HepG2 (cell line): ENCODE data around the gene GRIK1. TPM values are rescaled to one million over a fixed set of nuclear protein-coding genes. Genes with fewer than 3 reads are reported as not detected.

Experiments
- ATAC-seq: fragments of 200-7000 bp; cut with Tn5 transposase; 3 replicates; pipeline ENCODE4 v1.9.1; 2020; ENCODE audit warnings: mild to moderate bottlenecking, moderate library complexity
- BruUV-seq: library from RNA; stranded (reverse); fragments of 400-500 nt; replicated peaks from 2 replicates; lab custom pipeline; 2021; lab: Mats Ljungman, UMichigan
- CTCF ChIA-PET: fragments of 300-600 bp; formaldehyde crosslinking; extraction: SDS; loops from one replicate; lab custom pipeline; 2021; ENCODE audit warnings: low total read pairs, inconsistent platforms, low intra/inter-chr PET ratio; lab: Yijun Ruan, JAX
- POLR2A ChIA-PET: fragments of 350-600 bp; sonication (Branson Sonifier 250); formaldehyde crosslinking; loops from one replicate; lab custom pipeline; 2020; ENCODE audit warnings: antibody characterized with exemption, inconsistent platforms; lab: Yijun Ruan, JAX
- DNase-seq: peaks from one replicate; pipeline ENCODE4 v3.0.0-alpha.2; 2015; ENCODE audit warnings: low spot score
- FAIRE-seq: peaks from 3 replicates; lab custom pipeline; 2011; peaks lifted over from hg19 to GRCh38; lab: Jason Lieb, UNC
- H2AFZ ChIP-seq: one replicate; pipeline ENCODE4 v1.6.1; 2011; ENCODE audit warnings: low read length, inconsistent platforms
- H3K27ac ChIP-seq: fragments of 300-600 bp; 3 replicates; pipeline ENCODE4 v1.8.0; 2011; ENCODE audit warnings: mixed run types, mild to moderate bottlenecking, mixed read lengths, low read length, inconsistent platforms; ENCODE audit not compliant: insufficient read depth; ENCODE audit errors: extremely low read length
- H3K27me3 ChIP-seq, 2 experiments: fragments of 200-600 bp in 1 of 2; 2 replicates in 1 of 2; 3 replicates in 1 of 2; pipeline versions ENCODE4 v1.6.0 to v1.8.0; 2011; ENCODE audit warnings: low read length in 2 of 2, mild to moderate bottlenecking in 2 of 2, moderate library complexity in 2 of 2, inconsistent platforms in 1 of 2; ENCODE audit not compliant: insufficient read depth in 2 of 2, control insufficient read depth in 1 of 2
- H3K36me3 ChIP-seq, 2 experiments: fragments of 200-600 bp in 1 of 2; replicated peaks in 1 of 2; 2 replicates in 1 of 2; 3 replicates in 1 of 2; pipeline versions ENCODE4 v1.5.1 to v1.8.0; 2011; ENCODE audit warnings: low read length in 2 of 2, inconsistent platforms in 1 of 2; ENCODE audit not compliant: insufficient read depth in 2 of 2, control insufficient read depth in 1 of 2
- H3K4me1 ChIP-seq: 2 replicates; pipeline ENCODE4 v1.5.1; 2012; ENCODE audit warnings: low read length, inconsistent platforms; ENCODE audit not compliant: insufficient read depth
- H3K4me2 ChIP-seq: 2 replicates; pipeline ENCODE4 v1.6.0; 2011; ENCODE audit warnings: low read depth, low read length, inconsistent platforms
- H3K4me3 ChIP-seq, 3 experiments: fragments of 200-600 bp in 1 of 3; sonication (generic), shearing (Covaris generic) in 1 of 3; replicated peaks in 1 of 3; 2 replicates each; pipeline ENCODE4 v1.5.1; 2011 to 2016; ENCODE audit warnings: low read length in 3 of 3, inconsistent platforms in 2 of 3, low read depth in 2 of 3, mild to moderate bottlenecking in 2 of 3, control low read depth in 1 of 3, mixed read lengths in 1 of 3; ENCODE audit not compliant: insufficient read depth in 1 of 3
- H3K79me2 ChIP-seq: one replicate; pipeline ENCODE4 v1.6.1; 2011; ENCODE audit warnings: low read length, inconsistent platforms; ENCODE audit not compliant: insufficient read depth
- H3K9ac ChIP-seq: 2 replicates; pipeline ENCODE4 v1.6.0; 2011; ENCODE audit warnings: mild to moderate bottlenecking, low read depth, low read length, inconsistent platforms; ENCODE audit not compliant: insufficient read depth
- H3K9me3 ChIP-seq: 2 replicates; pipeline ENCODE4 v1.5.1; 2012; ENCODE audit warnings: mild to moderate bottlenecking, low read length
- H4K20me1 ChIP-seq: 2 replicates; pipeline ENCODE4 v1.6.0; 2011; ENCODE audit warnings: inconsistent platforms, mild to moderate bottlenecking, low read length, moderate library complexity; ENCODE audit not compliant: insufficient read depth
- BORCS8-MEF2B ChIP-seq: sonication (generic); formaldehyde crosslinking; IDR thresholded peaks from 2 replicates; pipeline ENCODE4 v1.8.0; 2022; ENCODE audit warnings: mild to moderate bottlenecking, missing genetic modification reagents
- NCOA2 ChIP-seq: sonication (generic); formaldehyde crosslinking; IDR thresholded peaks from 2 replicates; pipeline ENCODE4 v1.8.0; 2022; ENCODE audit warnings: inconsistent platforms
- ZNF136 ChIP-seq: sonication (generic); formaldehyde crosslinking; IDR thresholded peaks from 2 replicates; pipeline ENCODE4 v1.8.1; 2022; ENCODE audit warnings: low read depth, mild to moderate bottlenecking, moderate library complexity, missing genetic modification reagents
- ZNF367 ChIP-seq: sonication (generic); formaldehyde crosslinking; IDR thresholded peaks from 2 replicates; pipeline ENCODE4 v1.4.0; 2020; ENCODE audit warnings: missing genetic modification reagents, borderline replicate concordance
- ZNF441 ChIP-seq: sonication (generic); formaldehyde crosslinking; IDR thresholded peaks from 2 replicates; pipeline ENCODE4 v1.7.0; 2021; ENCODE audit warnings: missing genetic modification reagents, borderline replicate concordance
- ZNF557 ChIP-seq: sonication (generic); formaldehyde crosslinking; IDR thresholded peaks from 2 replicates; pipeline ENCODE4 v1.4.0; 2020; ENCODE audit warnings: missing genetic modification reagents
- WGBS: methylation state at CpG from one replicate; pipeline ENCODE4 v1.1.6; 2017; ENCODE audit warnings: low lambda C conversion rate; 5-methylcytosine and 5-hydroxymethylcytosine counted together
- in situ Hi-C: cut with HindIII; loops from 2 replicates; pipeline ENCODE4 v1.10.0; 2017; ENCODE audit warnings: low pct_unique_long_range_greater_than_20kb; ENCODE audit not compliant: extremely low pct_ligation_motif_present
- intact Hi-C: fragments of 100-400 bp; cut with micrococcal nuclease; formaldehyde crosslinking; loops from one replicate; pipeline ENCODE4 v1.10.0; 2022; ENCODE audit not compliant: unreplicated experiment
- polyA plus RNA-seq, 8 experiments: library from polyadenylated mRNA; depleted of rRNA in 3 of 8; stranded (reverse) in 7 of 8; unstranded in 1 of 8; fragments of >200 nt; fragmentation: Illumina TruSeq in 4 of 8; extraction: Trizol in 4 of 8; gene quantifications; 2 replicates each; pipeline versions ENCODE4 v1.2.1 to v1.2.3, GENCODE V29; 2011 to 2016; ENCODE audit warnings: low read depth in 4 of 8, missing spikeins in 1 of 8, mixed read lengths in 1 of 8; ENCODE audit not compliant: insufficient read depth in 1 of 8
- total RNA-seq, 5 experiments: library from RNA; depleted of rRNA; stranded (reverse); fragments of >200 nt; fragmentation: Illumina TruSeq; extraction: Trizol; gene quantifications; 2 replicates each; pipeline ENCODE4 v1.2.3, GENCODE V29; 2016; ENCODE audit warnings: low read depth in 1 of 5
- TF ChIP-seq, protein P1 (sequence below): sonication (generic); formaldehyde crosslinking; IDR thresholded peaks from 2 replicates; pipeline ENCODE4 v1.8.1; 2023; ENCODE audit warnings: missing genetic modification reagents, inconsistent platforms, borderline replicate concordance
- TF ChIP-seq, protein P2 (sequence below): sonication (generic); formaldehyde crosslinking; IDR thresholded peaks from 2 replicates; pipeline ENCODE4 v1.4.0; 2020; ENCODE audit warnings: missing genetic modification reagents
- TF ChIP-seq, protein P3 (sequence below): sonication (generic); formaldehyde crosslinking; IDR thresholded peaks from 2 replicates; pipeline ENCODE4 v1.8.1; 2023; ENCODE audit warnings: mild to moderate bottlenecking, inconsistent platforms, moderate library complexity, missing genetic modification reagents, borderline replicate concordance
- TF ChIP-seq, protein P4 (sequence below): sonication (generic); formaldehyde crosslinking; IDR thresholded peaks from 2 replicates; pipeline ENCODE4 v1.5.0; 2020; ENCODE audit warnings: missing genetic modification reagents
- TF ChIP-seq, protein P5 (sequence below): sonication (generic); formaldehyde crosslinking; IDR thresholded peaks from 2 replicates; pipeline ENCODE4 v1.5.0; 2020; ENCODE audit warnings: mild to moderate bottlenecking, missing genetic modification reagents

The GRIK1 gene
- total and polyA plus RNA-seq, 2 of the 13 experiments (the other 11 are each of a cell fraction or from before 2014, with no cell fraction given), result not detected

DNA sequence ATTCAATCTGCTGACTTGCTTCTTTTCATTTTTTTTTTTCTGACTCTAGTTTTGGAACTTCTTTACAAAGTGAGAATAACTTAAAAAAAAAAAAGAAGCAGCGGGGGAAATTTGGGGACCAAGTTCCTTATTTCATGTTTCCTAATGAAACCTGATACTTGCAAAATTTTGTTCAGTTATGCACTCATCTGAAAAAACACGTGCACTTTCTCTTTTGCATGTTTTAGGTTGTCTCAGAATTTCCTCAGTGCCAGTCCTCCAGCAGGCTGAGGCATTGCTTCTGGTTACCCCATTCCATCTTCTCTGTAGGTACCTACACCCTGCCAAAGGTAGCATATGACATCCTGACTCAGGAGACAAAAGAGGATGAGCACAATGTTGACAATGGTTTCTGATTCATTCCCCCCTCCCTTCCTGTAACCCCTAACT is 299.7 kb downstream of the GRIK1 start:
- in situ Hi-C loops, result no loop called here
- Histone ChIP-seq H3K79me2 (no peaks in the 10 kb centered on the region), H4K20me1 (no peaks in the 10 kb centered on the region), H3K27me3 (no peaks in the 10 kb centered on the region), H3K9ac (no peak overlapping the region), H3K36me3 (no peaks in the 10 kb centered on the region), H3K4me1 (no peaks in the 10 kb centered on the region), H3K27ac (no peak overlapping the region), H3K4me2 (no peak overlapping the region), H3K4me3 (no peak overlapping the region), H2AFZ (no peak overlapping the region), H3K9me3 (no peaks in the 10 kb centered on the region)
- ATAC-seq (no peak), DNase-seq (no peak), FAIRE-seq (no peak)
- CTCF ChIA-PET, result no interaction called here
- BruUV-seq, result no TSS peak
- intact Hi-C loops, result no loop called here
- WGBS, result 18% methylated on average over 2 of the region's 2 CpGs
- POLR2A ChIA-PET, result no interaction called here
- TF ChIP-seq, protein P1, sequence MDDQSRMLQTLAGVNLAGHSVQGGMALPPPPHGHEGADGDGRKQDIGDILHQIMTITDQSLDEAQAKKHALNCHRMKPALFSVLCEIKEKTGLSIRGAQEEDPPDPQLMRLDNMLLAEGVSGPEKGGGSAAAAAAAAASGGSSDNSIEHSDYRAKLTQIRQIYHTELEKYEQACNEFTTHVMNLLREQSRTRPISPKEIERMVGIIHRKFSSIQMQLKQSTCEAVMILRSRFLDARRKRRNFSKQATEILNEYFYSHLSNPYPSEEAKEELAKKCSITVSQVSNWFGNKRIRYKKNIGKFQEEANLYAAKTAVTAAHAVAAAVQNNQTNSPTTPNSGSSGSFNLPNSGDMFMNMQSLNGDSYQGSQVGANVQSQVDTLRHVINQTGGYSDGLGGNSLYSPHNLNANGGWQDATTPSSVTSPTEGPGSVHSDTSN (CRISPR knock-in tag), result no peak
- TF ChIP-seq, protein P2, sequence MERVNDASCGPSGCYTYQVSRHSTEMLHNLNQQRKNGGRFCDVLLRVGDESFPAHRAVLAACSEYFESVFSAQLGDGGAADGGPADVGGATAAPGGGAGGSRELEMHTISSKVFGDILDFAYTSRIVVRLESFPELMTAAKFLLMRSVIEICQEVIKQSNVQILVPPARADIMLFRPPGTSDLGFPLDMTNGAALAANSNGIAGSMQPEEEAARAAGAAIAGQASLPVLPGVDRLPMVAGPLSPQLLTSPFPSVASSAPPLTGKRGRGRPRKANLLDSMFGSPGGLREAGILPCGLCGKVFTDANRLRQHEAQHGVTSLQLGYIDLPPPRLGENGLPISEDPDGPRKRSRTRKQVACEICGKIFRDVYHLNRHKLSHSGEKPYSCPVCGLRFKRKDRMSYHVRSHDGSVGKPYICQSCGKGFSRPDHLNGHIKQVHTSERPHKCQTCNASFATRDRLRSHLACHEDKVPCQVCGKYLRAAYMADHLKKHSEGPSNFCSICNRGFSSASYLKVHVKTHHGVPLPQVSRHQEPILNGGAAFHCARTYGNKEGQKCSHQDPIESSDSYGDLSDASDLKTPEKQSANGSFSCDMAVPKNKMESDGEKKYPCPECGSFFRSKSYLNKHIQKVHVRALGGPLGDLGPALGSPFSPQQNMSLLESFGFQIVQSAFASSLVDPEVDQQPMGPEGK (CRISPR knock-in tag), result no peak
- TF ChIP-seq ZNF136 (CRISPR knock-in tag) (no peak), BORCS8-MEF2B (CRISPR knock-in tag) (no peak), ZNF557 (CRISPR knock-in tag) (no peak), ZNF367 (CRISPR knock-in tag) (no peak), ZNF441 (CRISPR knock-in tag) (no peak), NCOA2 (no peak)
- TF ChIP-seq, protein P3, sequence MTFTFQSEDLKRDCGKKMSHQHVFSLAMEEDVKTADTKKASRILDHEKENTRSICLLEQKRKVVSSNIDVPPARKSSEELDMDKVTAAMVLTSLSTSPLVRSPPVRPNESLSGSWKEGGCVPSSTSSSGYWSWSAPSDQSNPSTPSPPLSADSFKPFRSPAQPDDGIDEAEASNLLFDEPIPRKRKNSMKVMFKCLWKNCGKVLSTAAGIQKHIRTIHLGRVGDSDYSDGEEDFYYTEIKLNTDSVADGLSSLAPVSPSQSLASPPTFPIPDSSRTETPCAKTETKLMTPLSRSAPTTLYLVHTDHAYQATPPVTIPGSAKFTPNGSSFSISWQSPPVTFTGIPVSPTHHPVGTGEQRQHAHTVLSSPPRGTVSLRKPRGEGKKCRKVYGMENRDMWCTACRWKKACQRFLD (CRISPR knock-in tag), result no peak
- TF ChIP-seq, protein P4, sequence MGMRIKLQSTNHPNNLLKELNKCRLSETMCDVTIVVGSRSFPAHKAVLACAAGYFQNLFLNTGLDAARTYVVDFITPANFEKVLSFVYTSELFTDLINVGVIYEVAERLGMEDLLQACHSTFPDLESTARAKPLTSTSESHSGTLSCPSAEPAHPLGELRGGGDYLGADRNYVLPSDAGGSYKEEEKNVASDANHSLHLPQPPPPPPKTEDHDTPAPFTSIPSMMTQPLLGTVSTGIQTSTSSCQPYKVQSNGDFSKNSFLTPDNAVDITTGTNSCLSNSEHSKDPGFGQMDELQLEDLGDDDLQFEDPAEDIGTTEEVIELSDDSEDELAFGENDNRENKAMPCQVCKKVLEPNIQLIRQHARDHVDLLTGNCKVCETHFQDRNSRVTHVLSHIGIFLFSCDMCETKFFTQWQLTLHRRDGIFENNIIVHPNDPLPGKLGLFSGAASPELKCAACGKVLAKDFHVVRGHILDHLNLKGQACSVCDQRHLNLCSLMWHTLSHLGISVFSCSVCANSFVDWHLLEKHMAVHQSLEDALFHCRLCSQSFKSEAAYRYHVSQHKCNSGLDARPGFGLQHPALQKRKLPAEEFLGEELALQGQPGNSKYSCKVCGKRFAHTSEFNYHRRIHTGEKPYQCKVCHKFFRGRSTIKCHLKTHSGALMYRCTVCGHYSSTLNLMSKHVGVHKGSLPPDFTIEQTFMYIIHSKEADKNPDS (CRISPR knock-in tag), result no peak
- TF ChIP-seq, protein P5, sequence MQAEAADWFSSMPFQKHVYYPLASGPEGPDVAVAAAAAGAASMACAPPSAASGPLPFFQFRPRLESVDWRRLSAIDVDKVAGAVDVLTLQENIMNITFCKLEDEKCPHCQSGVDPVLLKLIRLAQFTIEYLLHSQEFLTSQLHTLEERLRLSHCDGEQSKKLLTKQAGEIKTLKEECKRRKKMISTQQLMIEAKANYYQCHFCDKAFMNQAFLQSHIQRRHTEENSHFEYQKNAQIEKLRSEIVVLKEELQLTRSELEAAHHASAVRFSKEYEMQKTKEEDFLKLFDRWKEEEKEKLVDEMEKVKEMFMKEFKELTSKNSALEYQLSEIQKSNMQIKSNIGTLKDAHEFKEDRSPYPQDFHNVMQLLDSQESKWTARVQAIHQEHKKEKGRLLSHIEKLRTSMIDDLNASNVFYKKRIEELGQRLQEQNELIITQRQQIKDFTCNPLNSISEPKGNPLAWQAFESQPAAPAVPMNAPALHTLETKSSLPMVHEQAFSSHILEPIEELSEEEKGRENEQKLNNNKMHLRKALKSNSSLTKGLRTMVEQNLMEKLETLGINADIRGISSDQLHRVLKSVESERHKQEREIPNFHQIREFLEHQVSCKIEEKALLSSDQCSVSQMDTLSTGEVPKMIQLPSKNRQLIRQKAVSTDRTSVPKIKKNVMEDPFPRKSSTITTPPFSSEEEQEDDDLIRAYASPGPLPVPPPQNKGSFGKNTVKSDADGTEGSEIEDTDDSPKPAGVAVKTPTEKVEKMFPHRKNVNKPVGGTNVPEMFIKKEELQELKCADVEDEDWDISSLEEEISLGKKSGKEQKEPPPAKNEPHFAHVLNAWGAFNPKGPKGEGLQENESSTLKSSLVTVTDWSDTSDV (CRISPR knock-in tag), result no peak
